Suprapubic skin (tissue), 4 donors: Measurements from ENCODE around the gene LENEP. TPM values are rescaled to one million over a fixed set of nuclear protein-coding genes. Genes with fewer than 3 reads are reported as not detected.
A peak's percentile ranks its signal among the peaks of the same experiment; 100 is the strongest.

ENCODE experiments used
- DNase-seq, 2 donors: peaks; one replicate each; pipeline ENCODE4 v3.0.0-alpha.2; 2019; ENCODE audit warnings: low spot score in 2 of 2
- H3K27ac ChIP-seq: fragments of 200-600 bp; sonication (generic); one replicate; pipeline ENCODE4 v1.5.1; 2019
- H3K27me3 ChIP-seq: fragments of 200-600 bp; sonication (generic); one replicate; pipeline ENCODE4 v1.5.1; 2019
- H3K36me3 ChIP-seq: fragments of 200-600 bp; sonication (generic); one replicate; pipeline ENCODE4 v1.5.1; 2019
- H3K4me1 ChIP-seq: fragments of 200-600 bp; sonication (generic); one replicate; pipeline ENCODE4 v1.5.1; 2019
- H3K4me3 ChIP-seq: fragments of 200-600 bp; sonication (generic); one replicate; pipeline ENCODE4 v1.5.1; 2019; ENCODE audit warnings: mild to moderate bottlenecking
- H3K9me3 ChIP-seq: fragments of 200-600 bp; sonication (generic); one replicate; pipeline ENCODE4 v1.5.1; 2019
- CTCF ChIP-seq, 2 donors: fragments of 200-600 bp in 1 of 2; fragments of 450-650 bp in 1 of 2; sonication (generic) in 1 of 2; IDR thresholded peaks; one replicate each; pipeline ENCODE4 v1.5.1; 2016 to 2019; ENCODE audit warnings: antibody characterized with exemption in 2 of 2, mild to moderate bottlenecking in 1 of 2, moderate library complexity in 1 of 2
- EP300 ChIP-seq: sonication (generic); formaldehyde crosslinking; IDR thresholded peaks from one replicate; pipeline ENCODE4 v1.6.1; 2017; ENCODE audit warnings: antibody characterized with exemption
- POLR2A ChIP-seq, 2 donors: fragments of 450-650 bp; IDR thresholded peaks; one replicate each; pipeline ENCODE4 v1.6.1; 2017; ENCODE audit warnings: antibody characterized with exemption in 2 of 2, mild to moderate bottlenecking in 2 of 2, moderate library complexity in 2 of 2
- POLR2AphosphoS5 ChIP-seq, 3 donors: sonication (generic); formaldehyde crosslinking; IDR thresholded peaks; one replicate each; pipeline ENCODE4 v1.6.1; 2017; ENCODE audit warnings: antibody characterized with exemption in 3 of 3
- WGBS: methylation state at CpG from one replicate; pipeline ENCODE4 v1.1.5; 2018; 5-methylcytosine and 5-hydroxymethylcytosine counted together
- total RNA-seq, 4 donors: library from RNA; depleted of rRNA; stranded (reverse); fragments of >200 nt; gene quantifications; one replicate each; pipeline ENCODE4 v1.1.0, GENCODE V29; 2016

The LENEP gene
- total RNA-seq, 4 donors from 2014 or later, result 3.0 TPM; not detected in 3

GRCh38 chr1:155004352-155005075 is 11.1 kb downstream of the LENEP start:
- peak overlapping the region; percentile 97 for H3K4me3 ChIP-seq
- DNase-seq, result no peak
- no peaks in the 10 kb centered on the region for H3K9me3 ChIP-seq
- H3K27me3 ChIP-seq, result no peaks in the 10 kb centered on the region
- no peak for TF ChIP-seq POLR2A (IDR thresholded peaks at IDR 0.05)
- TF ChIP-seq EP300, result no peak
- TF ChIP-seq CTCF (IDR thresholded peaks at IDR 0.05), result no peak
- TF ChIP-seq POLR2AphosphoS5 (IDR thresholded peaks at IDR 0.05), result no peak
- peaks cover 66% of the 10 kb centered on the region for H3K4me1 ChIP-seq
- WGBS, result 8% methylated on average over 5 of the region's 5 CpGs
- no peaks in the 10 kb centered on the region for H3K36me3 ChIP-seq
- H3K27ac ChIP-seq, result peak overlapping the region; percentile 96

GRCh38 chr1:155005076-155006011 is 12.0 kb downstream of the LENEP start:
- WGBS, result 20% methylated on average over 12 of the region's 17 CpGs
- H3K27me3 ChIP-seq, result no peaks in the 10 kb centered on the region
- no peak for DNase-seq
- TF ChIP-seq POLR2AphosphoS5 (IDR thresholded peaks at IDR 0.05) (no peak), POLR2A (IDR thresholded peaks at IDR 0.05) (no peak), CTCF (IDR thresholded peaks at IDR 0.05) (no peak), EP300 (no peak)
- peak overlapping the region; percentile 97 for H3K4me3 ChIP-seq
- H3K4me1 ChIP-seq, result peaks cover 64% of the 10 kb centered on the region
- no peaks in the 10 kb centered on the region for H3K36me3 ChIP-seq
- H3K27ac ChIP-seq, result peak overlapping the region; percentile 96
- no peaks in the 10 kb centered on the region for H3K9me3 ChIP-seq

- 41% methylated on average over 2 of the region's 2 CpGs for WGBS
- Histone ChIP-seq H3K36me3 (no peaks in the 10 kb centered on the region), H3K4me3 (peak overlapping the region; percentile 97), H3K27ac (peak overlapping the region; percentile 96), H3K4me1 (peaks cover 72% of the 10 kb centered on the region), H3K27me3 (no peaks in the 10 kb centered on the region), H3K9me3 (no peaks in the 10 kb centered on the region)
- DNase-seq, result no peak
- TF ChIP-seq POLR2AphosphoS5 (IDR thresholded peaks at IDR 0.05), result no peak
- no peak for TF ChIP-seq EP300
- no peak for TF ChIP-seq CTCF (IDR thresholded peaks at IDR 0.05)
- no peak for TF ChIP-seq POLR2A (IDR thresholded peaks at IDR 0.05)
Measured at GRCh38 chr1:155006601-155007101, 13.3 kb downstream of the LENEP start.

GRCh38 chr1:155007251-155007828 is 14.0 kb downstream of the LENEP start:
- Histone ChIP-seq H3K27ac (peak overlapping the region; percentile 96), H3K4me1 (peaks cover 79% of the 10 kb centered on the region), H3K4me3 (peak overlapping the region; percentile 97), H3K9me3 (no peaks in the 10 kb centered on the region), H3K27me3 (no peaks in the 10 kb centered on the region), H3K36me3 (no peaks in the 10 kb centered on the region)
- 31% methylated on average over 6 of the region's 6 CpGs for WGBS
- no peak for DNase-seq
- TF ChIP-seq CTCF (IDR thresholded peaks at IDR 0.05) (no peak), POLR2AphosphoS5 (IDR thresholded peaks at IDR 0.05) (no peak), EP300 (no peak), POLR2A (IDR thresholded peaks at IDR 0.05) (no peak)
